GM18520 (cell line): ENCODE measurements around the gene CYSTM1.
"Not testable (repeated sequence)": the region's sequence is repeated elsewhere in the genome, so short reads cannot be mapped to it uniquely, and the experiment has no call there.

Source experiments
- ATAC-seq: cut with Tn5 transposase; IDR thresholded peaks from one replicate; pipeline ENCODE4 v1.9.1; 2021; ENCODE audit not compliant: unreplicated experiment

Gene CYSTM1

DNA sequence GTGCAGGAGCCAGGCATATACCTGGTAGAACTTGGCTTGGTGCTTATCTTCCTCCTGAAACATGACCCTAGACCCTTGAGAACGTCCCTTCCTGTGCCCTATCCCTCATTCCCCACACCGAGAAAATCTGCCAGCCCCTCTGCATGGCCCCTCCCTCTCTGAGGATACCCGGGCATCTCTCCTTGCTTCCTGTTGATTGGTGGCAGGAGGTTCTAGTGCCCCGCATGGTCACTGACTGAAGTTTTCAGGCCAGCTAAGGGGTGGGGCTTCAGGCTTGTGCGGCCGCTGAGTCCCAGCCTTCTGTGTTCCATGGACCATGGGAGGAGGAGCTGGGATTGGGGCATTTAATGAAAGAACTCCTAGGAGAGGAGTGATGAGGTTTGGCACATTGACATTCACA, 26.5 kb upstream of the CYSTM1 start:
- no peak for ATAC-seq

DNA sequence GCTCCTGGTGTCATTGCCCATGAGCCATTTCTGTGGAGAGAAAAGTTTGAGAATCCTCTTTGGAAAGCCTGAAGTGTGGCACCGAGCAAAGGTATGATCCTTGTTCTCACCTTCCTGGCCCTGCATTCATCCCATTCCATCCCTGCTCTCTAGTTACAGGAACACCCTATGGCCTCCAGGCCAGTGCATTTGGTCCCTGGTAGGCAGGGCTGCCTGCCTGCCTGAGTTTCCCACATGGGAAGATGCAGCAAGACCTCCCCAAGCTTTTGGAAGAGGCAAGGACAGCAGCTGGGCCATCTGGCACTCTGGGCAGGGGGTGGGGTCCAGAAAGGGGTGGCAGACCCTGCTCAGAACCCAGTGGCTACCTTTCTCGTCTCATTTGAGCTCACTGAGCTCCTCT, 24.8 kb upstream of the CYSTM1 start:
- ATAC-seq: no peak

DNA sequence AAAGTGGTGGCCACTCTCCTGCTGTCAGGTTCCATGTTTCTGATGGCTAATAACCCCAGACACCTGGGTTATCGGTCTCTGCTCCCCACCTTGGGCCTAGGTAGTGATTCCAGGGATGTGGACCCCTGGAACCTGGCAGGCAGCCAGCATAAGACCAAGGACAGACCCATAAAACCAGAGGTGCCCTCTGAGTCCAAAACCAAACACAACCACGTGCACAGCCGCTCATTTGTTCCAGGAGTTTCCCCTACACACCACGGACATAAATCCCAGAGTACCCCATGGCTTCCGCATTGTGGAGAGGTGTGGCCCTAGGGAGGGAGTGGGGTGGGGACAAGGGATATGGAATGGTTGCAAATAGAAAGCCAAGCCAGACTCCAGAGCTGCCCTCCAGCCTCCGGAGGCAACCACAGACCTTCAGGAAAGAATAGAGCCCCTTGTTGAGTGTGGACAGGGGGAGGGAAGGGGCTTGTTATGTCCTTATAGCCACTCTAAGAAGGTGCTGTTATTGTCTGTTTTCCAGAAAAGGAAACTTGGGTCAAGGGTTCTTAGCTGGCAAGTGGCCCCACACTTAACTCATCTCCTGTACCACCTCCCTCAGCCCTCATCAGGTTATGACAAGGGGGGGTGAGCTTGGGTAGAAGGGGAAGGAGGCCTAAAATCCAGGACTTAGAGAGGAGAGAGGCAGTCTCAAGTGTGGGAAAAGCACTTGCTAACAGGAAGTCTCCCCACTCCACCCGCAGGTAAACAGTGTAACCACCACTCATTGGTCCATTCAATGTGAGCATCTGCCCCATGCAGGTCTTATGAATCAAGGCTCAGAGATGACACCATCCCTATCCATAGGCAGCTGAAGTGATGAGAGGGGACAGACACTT, 23.6 kb upstream of the CYSTM1 start:
- no peak for ATAC-seq

DNA sequence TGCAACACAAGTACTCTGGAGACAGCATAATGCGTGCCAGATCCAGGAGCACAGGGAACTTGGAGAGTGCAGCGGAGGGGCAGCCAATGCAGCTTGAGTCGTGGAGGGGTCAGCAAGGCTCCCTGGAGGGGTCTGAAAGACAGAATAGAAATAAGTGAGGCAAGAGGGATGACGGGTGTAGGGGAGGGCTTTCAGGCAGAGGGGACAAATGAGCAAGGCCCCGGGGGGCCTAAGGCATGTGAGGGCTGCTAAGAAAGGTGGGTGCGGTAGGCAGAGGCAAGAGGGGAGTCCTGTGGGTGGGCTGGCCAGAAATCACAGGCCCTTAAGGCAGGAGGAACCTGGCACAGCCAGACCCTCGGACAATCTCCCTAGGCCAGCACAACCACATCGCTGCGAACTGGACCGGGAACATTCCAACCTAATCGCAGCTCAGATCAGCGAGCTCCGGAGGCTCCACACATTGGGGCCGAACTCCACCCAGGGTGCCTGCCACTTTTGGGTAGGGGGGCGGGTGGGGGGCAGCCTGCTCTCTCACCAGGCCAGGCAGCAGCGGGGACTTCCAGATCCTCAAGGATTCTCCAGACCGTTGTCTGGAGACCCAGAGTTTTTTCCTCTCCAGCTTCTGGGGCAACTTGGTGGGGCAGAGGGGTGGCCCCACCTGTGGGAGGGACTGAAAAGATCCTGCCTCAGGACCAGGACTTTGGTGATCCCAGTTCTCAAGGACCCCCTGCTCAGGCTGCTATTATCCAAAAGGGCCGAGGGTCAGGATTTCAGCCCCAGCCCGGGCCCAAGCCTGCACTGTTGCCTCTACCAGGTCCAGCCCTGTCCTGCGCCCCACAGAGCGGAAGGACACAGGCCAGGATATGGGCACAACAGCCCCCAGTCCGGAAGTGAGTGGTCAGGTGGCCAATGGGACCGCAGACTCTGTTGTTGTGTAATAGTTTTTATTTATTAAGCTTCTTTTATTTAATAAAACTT, 22.7 kb upstream of the CYSTM1 start:
- no peak for ATAC-seq

DNA sequence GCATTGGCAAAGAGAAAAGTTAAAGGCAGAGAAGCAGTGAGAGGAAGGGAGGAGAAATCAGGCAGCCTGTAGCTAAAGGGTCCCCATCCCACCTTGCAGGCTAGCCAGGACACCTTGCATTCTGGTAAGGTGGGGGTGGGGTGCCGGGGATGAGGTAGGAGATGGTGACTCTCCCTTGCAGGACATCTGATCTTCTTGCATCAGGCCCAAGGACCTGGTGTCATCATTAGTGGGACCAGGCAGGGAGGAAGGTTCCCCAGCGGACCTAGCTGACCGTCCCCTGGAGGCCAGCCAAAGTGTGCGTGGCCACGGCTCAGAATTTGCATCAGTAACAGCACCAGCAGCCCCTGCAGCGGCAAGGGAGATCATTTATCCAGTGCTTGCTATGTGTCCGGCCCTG, 21.7 kb upstream of the CYSTM1 start:
- ATAC-seq: no peak

DNA sequence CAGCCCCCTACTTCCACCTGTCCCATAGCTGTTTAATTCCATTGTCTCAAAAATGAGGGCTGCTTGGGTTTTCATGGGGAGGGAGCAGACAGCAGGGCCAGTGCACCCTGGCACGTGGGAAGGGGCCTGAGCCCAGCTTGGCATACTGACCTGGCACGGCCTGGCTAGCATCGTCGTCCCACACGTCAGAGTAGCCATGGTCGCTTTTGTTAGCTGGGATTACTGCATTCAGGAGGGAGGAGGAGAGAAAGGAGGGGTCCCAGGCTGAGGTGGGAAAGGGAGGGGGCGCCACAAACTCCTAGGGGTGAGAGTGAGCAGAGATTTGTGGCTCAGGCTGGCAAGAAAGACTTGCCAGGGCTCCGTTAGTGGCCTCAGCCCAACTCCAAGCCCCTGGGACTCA, 21.1 kb upstream of the CYSTM1 start:
- ATAC-seq: no peak

DNA sequence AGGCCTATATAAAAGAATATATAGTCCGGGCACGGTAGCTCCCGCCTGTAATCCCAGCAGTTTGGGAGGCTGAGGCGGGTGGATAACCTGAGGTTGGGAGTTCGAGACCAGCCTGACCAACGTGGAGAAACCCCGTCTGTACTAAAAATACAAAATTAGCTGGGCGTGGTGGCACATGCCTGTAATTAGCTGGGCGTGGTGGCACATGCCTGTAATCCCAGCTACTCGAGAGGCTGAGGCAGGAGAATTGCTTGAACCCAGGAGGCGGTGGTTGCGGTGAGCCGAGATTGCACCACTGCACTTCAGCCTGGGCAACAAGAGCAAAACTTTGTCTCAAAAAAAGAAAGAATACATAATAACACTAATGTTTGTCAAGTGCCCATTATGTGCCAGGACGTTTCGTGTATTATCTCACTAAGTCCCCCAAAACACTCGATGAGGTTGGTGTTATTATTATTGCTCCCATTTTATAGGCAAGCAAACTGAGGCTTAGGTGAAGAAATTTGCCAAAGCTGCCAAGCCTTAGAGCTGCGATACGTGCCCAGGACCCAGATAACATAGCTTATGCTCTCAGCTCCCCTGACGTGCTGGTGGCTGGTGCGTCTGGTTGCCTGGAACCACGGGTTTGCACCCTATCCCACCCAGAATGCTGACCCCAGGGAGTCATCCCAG, 20.1 kb upstream of the CYSTM1 start:
- ATAC-seq: not testable (repeated sequence)

DNA sequence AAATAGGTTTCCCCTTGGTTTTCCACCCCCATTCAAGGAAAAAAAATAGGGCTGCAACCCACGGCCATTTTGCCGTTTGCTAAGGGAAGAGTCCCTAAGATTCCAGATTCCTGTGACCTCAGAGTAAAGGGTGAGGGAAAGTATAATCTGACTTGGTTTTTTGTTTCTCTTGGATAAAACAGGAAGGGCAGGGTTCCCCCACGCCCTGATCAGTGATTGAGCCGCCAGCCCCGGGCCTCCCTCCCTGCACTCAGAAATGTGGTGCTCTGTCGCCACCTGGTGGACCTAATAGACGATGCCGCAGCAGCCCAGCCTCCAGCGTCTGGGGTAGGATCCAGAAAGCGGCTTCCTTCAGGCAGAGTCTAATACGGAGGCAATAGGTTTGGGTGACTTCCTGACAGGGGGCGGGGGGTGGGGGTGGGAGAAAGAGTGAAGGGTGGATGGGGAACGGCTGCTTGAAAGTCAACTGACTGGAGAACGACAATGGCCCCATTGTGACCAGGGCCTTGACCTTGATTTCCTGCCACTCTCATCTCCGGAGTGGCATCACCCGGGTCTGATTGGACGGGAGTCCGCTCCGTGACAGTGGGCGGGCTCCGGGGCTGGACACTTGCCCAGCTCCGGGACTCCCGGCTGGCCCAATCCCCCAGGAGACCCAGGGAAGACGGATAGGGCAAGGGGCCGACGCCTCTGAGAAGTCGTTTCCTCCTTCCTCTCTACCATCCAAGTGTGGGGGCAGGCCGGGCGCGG, 17.8 kb upstream of the CYSTM1 start:
- ATAC-seq: peak; percentile 82

DNA sequence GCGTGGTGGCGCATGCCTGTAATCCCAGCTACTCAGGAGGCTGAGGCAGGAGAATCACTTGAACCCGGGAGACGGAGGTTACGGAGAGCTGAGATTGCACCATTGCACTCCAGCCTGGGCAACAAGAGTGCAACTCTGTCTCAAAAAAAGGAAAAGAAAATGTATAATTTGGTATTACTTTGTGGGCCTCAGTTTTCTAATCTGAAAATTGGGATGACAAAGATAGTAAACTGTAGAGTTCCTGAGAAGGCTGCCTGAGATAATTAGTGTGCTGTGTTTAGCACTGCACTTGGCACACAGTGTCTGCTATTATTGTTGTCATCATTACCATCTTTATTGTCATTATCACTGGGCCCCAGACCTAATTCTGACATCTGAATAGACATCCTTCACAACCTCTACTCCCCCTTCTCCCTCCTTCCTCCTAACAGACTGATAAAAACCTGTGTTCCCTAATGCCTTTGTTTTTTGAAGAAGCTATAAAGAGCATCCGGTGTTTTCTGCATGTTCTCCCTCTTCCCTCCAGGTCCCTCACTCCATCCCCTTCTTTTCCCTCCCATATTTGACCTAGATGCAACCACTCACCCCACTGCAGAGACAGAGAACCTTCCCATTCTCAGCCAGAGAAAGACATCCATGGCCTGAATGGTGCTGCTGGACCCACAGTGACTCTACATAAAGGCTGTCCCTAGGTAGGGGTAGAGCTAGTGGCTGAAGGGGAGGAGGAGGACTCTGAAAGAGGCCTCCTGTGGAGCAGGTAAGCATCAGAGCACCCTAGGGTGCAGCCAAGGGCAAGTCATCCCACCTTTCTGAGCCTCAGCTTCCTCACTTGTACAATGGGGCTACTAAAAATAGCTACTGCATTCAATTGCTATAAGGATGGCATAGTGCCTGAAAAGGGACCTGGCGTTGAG, 15.7 kb upstream of the CYSTM1 start:
- ATAC-seq: no peak

DNA sequence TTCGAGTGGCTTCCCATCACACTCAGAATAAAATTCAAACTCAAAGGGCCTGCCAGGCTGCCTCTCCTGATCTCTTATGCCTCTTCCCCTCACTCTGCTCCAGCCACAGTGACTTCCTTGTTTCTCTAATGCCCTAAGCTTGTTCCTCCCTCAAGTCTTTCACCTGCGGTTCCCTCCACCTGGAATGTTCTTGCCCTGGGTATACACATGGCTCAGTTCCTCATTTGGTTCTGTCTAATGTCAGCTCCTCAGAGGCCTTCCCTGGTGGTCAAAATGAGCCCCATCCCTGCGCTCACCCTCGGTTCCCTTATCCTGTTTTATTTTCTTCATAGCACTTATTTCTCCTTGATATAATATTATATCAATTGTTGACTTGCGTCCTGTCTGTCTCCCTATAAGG, 12.7 kb upstream of the CYSTM1 start:
- ATAC-seq: no peak

DNA sequence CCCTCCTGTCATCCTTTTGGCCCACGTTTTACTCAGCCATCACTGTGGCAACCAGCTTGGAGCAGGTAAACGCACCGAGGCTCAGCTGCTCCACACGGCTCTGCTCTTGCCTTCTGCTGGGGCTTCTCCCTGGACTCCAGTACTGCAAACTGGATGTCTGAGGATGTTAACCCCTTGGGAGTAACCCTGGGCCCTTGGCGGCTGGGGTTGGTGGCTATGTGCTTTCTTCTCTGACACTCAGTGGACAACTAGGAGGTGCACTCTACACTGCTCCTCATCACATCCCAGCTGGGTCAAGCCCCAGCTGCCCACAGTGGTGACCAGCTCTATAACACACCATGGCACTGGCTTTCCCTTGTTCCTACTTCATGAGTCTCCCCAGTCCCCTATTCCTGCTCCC, 12.2 kb upstream of the CYSTM1 start:
- no peak for ATAC-seq

DNA sequence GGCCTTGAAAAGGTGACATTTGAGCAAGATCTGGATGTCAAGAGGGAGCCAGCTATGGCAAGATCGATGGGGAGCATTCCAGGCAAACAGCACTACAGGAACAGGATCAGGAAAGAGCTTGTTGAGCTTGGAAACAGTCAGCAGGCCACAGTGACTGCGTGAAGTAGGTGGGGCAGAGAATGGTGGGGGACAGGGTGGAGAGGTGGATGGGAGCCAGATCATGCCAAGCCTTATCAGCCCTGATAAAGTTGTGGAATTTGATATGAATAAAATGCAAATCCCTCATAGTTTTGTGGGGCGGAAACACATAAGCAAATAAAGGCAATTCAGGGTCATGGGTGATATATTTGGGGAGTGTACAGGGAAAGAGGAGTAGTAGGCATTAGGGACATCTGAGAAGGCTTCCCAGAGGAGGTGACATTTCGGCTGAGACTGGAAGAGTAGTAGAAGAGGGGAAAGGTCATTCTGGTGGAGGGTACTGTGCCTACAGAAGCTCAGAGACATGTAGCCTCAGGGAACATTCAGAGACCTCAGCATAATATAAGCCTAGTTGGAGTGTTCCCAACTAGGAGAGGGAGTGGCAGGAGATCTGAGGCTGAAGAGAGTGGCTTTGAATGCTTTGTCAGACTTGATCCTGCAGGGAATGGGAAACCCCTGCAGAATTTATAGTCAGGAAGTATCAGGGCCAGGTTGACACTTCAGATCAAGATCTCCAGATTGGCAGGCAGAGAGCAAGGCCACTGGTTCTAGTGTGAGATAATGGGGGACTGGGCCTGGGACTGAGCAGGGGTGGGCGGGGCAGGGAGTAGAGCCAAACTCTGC, 9.7 kb upstream of the CYSTM1 start:
- no peak for ATAC-seq

DNA sequence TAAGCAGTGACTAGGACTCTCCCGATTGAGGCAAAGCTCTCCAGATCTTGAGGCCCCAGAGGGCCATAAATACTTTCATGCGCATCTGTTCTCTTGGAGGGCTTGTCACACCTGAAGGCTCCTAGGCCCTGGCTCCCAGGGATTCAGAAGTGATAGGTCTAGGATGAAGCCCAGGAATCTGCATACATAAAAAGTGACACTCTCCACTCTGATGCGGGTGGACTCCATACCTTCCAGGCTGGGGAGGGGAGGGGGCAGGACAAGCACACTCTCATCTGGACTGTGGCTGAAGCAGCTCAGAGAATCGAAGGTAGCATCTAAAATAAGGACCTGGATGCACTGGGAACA, 9.1 kb upstream of the CYSTM1 start:
- no peak for ATAC-seq

DNA sequence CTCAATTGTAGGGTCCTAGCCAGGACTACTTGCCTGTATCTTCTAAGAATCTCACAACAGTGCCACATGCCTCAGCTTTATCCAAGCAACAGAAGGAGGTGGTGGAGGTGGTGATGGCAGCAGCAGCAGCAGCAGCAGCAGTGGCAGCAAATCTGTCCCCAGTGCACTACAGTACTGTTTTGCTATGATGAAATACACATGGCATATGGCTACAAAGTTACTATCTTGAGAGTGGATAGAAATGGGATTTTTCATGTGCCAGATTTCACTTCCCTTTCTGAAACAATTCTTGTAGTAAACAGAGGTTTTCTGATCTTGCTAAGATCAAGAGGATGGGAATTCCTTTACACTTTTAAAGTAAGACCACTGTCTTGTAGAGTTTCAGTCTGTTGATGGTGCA, 8.1 kb upstream of the CYSTM1 start:
- no peak for ATAC-seq

DNA sequence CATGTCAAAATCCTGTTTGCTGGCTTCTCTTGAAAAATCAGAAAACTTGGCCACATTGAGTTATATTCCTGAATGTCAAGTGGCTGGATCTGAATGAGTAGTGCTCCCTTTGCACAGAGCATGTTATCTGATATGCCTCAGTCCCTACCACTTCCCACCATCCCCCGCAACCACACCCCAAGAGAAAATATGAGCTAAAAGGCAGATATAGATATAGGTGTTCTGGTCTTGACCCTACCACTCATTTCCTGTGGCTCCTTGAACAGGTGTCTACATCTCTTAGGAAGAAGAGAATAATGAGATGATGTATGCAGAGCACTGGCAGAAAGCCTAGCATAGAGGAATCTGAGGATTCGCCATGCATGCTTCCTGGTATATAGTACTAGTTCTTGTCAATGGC, 6.6 kb upstream of the CYSTM1 start:
- ATAC-seq: no peak

DNA sequence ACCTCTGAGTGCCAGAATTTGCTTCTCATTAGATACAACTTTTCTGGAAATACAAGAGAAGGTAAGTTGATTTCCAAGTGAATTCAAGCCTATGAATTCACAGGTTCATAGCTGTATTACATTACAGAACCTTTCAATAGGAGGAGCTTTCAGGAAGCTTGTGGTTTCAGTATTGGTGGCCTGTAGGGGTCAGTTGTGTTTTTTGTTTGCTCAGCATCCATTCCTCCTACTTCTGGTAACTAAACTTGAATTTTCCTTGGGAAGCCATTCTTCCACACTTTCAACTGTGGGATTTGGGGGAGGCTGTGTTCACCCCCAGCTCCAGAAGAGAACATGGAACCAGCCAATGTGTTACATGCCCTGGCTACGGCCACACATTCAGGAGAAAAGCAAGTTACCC, 5.6 kb upstream of the CYSTM1 start:
- no peak for ATAC-seq

DNA sequence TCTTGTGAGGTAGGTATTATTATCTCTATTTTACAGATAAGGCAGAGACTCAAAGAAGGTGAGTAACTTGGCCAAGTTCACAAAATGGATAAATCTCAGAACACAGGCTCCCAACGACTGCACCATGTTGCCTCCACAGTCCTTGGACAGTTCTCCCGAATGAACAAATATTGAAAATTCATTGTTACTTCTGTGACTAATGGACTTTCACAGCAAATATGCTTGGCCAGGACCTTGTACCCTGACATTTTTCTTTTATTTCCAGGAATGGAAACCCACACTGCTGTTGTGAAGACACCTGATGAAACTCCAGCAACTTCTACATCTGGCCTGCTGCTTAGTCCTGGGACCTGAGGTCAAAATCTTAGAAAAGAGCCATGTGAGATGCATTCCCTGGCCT, 2.5 kb upstream of the CYSTM1 start:
- ATAC-seq: no peak

DNA sequence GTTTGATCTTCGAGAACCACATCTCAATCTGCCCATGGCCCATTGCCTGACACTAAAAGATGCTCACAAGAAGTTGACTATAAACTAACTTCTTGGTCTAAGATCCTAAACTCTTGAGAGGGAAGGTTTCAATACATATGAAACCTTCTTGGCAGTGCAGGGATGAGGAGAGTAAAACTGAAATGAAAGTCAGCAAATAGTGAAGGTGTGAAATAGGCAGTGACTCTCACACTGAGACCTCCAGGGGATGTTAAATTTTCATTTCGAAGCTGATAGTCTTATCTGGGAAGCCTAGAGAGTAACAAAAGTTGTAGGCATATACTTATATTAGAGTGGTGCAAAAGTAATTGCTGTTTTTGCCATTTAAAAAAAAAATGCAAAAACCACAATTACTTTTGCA, 974 bp upstream of the CYSTM1 start:
- ATAC-seq: no peak
